ENCODE measurements around the gene BSG. TPM values are rescaled to one million over a fixed set of nuclear protein-coding genes. Genes with fewer than 3 reads are reported as not detected.

The BSG gene
- 100 to 1,000 TPM; 234 to 243 TPM for total RNA-seq

- CTCF ChIA-PET: interaction anchor here (0.6 to 1.3 kb wide), 5 partner anchors 10 to 103 kb away, joined by 3 read pairs; partner anchors contain the start of gene FSTL3
- POLR2A ChIA-PET: interaction anchor here (0.7 to 1.1 kb wide), 6 partner anchors 28 to 91 kb away, joined by 3 to 5 read pairs (median 4); partner anchors contain the start of genes CDC34 and RNF126
Observed at GRCh38 chr19:572140-572742, at the start of gene BSG. Gene BSG (plus strand): TSS chr19:572596. CDS start chr19:572635, 39 bp downstream.

- ChIA-PET CTCF (interaction anchor here (0.6 to 3.6 kb wide), 2 partner anchors 12 to 22 kb away, joined by 3 to 17 read pairs; no protein-coding TSS in a partner anchor), POLR2A (no interaction called here)
Observed at GRCh38 chr19:522726-523125, 49.7 kb upstream of the BSG start.

- POLR2A ChIA-PET: no interaction called here
- CTCF ChIA-PET: interaction anchor here (1.3 kb wide), 1 partner anchor 13 kb away, joined by 7 read pairs; no protein-coding TSS in a partner anchor
Observed at GRCh38 chr19:524062-524674, 48.2 kb upstream of the BSG start.

GRCh38 chr19:525029-525428 lies 47.4 kb upstream of the BSG start:
- POLR2A ChIA-PET: no interaction called here
- CTCF ChIA-PET: no interaction called here

GRCh38 chr19:525857-526419 lies 46.5 kb upstream of the BSG start:
- POLR2A ChIA-PET: no interaction called here
- CTCF ChIA-PET: no interaction called here

GRCh38 chr19:530134-531008 lies 42.0 kb upstream of the BSG start:
- ChIA-PET POLR2A (interaction anchor here (0.6 to 1.5 kb wide), 5 partner anchors 11 to 42 kb away, joined by 3 to 17 read pairs (median 3); partner anchors contain the start of genes BSG and GZMM), CTCF (interaction anchor here (1.0 to 4.5 kb wide), 5 partner anchors 9 to 57 kb away, joined by 3 to 25 read pairs (median 8); partner anchors contain the start of gene TPGS1)

GRCh38 chr19:531009-531752 lies 41.2 kb upstream of the BSG start:
- CTCF ChIA-PET: interaction anchor here (0.8 to 4.5 kb wide), 8 partner anchors 10 to 56 kb away, joined by 3 to 25 read pairs (median 6); partner anchors contain the start of gene TPGS1
- POLR2A ChIA-PET: interaction anchor here (0.6 to 2.6 kb wide), 10 partner anchors 11 to 80 kb away, joined by 3 to 17 read pairs (median 4); partner anchors contain the start of genes BSG and GZMM

GRCh38 chr19:531753-532560 lies 40.4 kb upstream of the BSG start, which contains the start of gene CDC34:
Gene CDC34 (plus strand): TSS chr19:531760. CDS start chr19:531932, 172 bp downstream.
- CTCF ChIA-PET: interaction anchor here (0.8 to 2.3 kb wide), 10 partner anchors 10 to 131 kb away, joined by 3 to 9 read pairs (median 4); partner anchors contain the start of gene RNF126
- POLR2A ChIA-PET: interaction anchor here (0.6 to 2.6 kb wide), 11 partner anchors 11 to 122 kb away, joined by 3 to 13 read pairs (median 4); partner anchors contain the start of genes BSG and GZMM

- ChIA-PET POLR2A (interaction anchor here (0.5 to 2.6 kb wide), 7 partner anchors 10 to 123 kb away, joined by 4 to 13 read pairs (median 5); partner anchors contain the start of gene BSG), CTCF (interaction anchor here (0.9 to 2.3 kb wide), 10 partner anchors 9 to 130 kb away, joined by 3 to 9 read pairs (median 4); partner anchors contain the start of gene RNF126)
Observed at GRCh38 chr19:532561-533363, 39.6 kb upstream of the BSG start.

- ChIA-PET POLR2A (interaction anchor here (2.6 kb wide), 1 partner anchor 22 kb away, joined by 13 read pairs; no protein-coding TSS in a partner anchor), CTCF (interaction anchor here (0.6 to 1.3 kb wide), 4 partner anchors 9 to 44 kb away, joined by 3 to 9 read pairs (median 4); no protein-coding TSS in a partner anchor)
Observed at GRCh38 chr19:533364-534058, 38.9 kb upstream of the BSG start.

GRCh38 chr19:534088-534487 lies 38.3 kb upstream of the BSG start:
- ChIA-PET CTCF (interaction anchor here (0.6 kb wide), 1 partner anchor 26 kb away, joined by 4 read pairs; no protein-coding TSS in a partner anchor), POLR2A (no interaction called here)

GRCh38 chr19:535017-535835 lies 37.2 kb upstream of the BSG start:
- POLR2A ChIA-PET: interaction anchor here (0.5 kb wide), 1 partner anchor 39 kb away, joined by 5 read pairs; no protein-coding TSS in a partner anchor

GRCh38 chr19:536031-536880 lies 36.1 kb upstream of the BSG start:
- ChIA-PET POLR2A (no interaction called here), CTCF (interaction anchor here (0.6 kb wide), 1 partner anchor 70 kb away, joined by 3 read pairs; no protein-coding TSS in a partner anchor)

More at GRCh38 chr19:535017-535835, 37.2 kb upstream of the BSG start:
- CTCF ChIA-PET: interaction anchor here (1.0 kb wide), 1 partner anchor 49 kb away, joined by 3 read pairs; no protein-coding TSS in a partner anchor

Data from activated CD8-positive, alpha-beta memory T cell treated with anti-CD3 and anti-CD28 coated beads for 36 hours (primary cell).